Measurements from ENCODE around the gene SAMD11. TPM values are rescaled to one million over a fixed set of nuclear protein-coding genes. Genes with fewer than 3 reads are reported as not detected.

Gene SAMD11
- polyA plus RNA-seq, 1 of the 3 experiments (the other 2 are of a cell fraction): 2.1 TPM

GRCh38 chr1:970242-970972, 46.7 kb downstream of the SAMD11 start:
- POLR2A ChIA-PET: interaction anchor here (0.6 to 1.0 kb wide), 2 partner anchors 11 to 66 kb away, joined by 4 read pairs; partner anchors contain the start of gene NOC2L
- Histone ChIP-seq H3K27ac (ENCODE audit: low read depth in 2 of 2, low read length in 1 of 2) (no peak overlapping the region), H3K9me2 (no peaks in the 10 kb centered on the region), H3K27me3 (ENCODE audit: insufficient read depth) (no peaks in the 10 kb centered on the region), H3K36me3 (replicated peaks in 1 of 2; ENCODE audit: control insufficient read depth in 1 of 2, insufficient read depth in 2 of 2, low read length in 1 of 2) (no peaks in the 10 kb centered on the region), H3K79me2 (ENCODE audit: insufficient read depth) (no peaks in the 10 kb centered on the region), H3F3A (replicated peaks; ENCODE audit: insufficient read depth) (no peaks in the 10 kb centered on the region), H3K4me2 (no peak overlapping the region), H4K20me1 (ENCODE audit: insufficient read depth) (no peaks in the 10 kb centered on the region), H3K4me1 (ENCODE audit: control insufficient read depth in 1 of 2, insufficient read depth in 2 of 2, low read depth in 1 of 2, low read length in 1 of 2) (peaks cover 0 to 1% of the 10 kb centered on the region in 2 experiments; a peak in 1 of 4 replicates), H3K4me3 (ENCODE audit: low read depth in 2 of 2, low read length in 1 of 2) (no peak overlapping the region), H2AFZ (ENCODE audit: low read depth) (no peak overlapping the region), H3K9me3 (no peaks in the 10 kb centered on the region), H3K9ac (no peak overlapping the region)
- no peak for DNase-seq
- WGBS (ENCODE audit: low lambda C conversion rate): 40% methylated on average over 1 of the region's 33 CpGs
- CTCF ChIA-PET: interaction anchor here (0.9 to 1.8 kb wide), 6 partner anchors 11 to 101 kb away, joined by 3 to 5 read pairs (median 4); partner anchors contain the start of gene NOC2L
- TF ChIP-seq USF2 (IDR thresholded peaks at IDR 0.05; ENCODE audit: borderline replicate concordance, low read depth, low read length) (no peak), TCF12 (IDR thresholded peaks at IDR 0.05) (no peak), FOSL2 (IDR thresholded peaks at IDR 0.05; ENCODE audit: borderline replicate concordance, low read depth) (no peak), MEF2A (IDR thresholded peaks at IDR 0.05; ENCODE audit: borderline replicate concordance, low read depth) (no peak), RCOR1 (IDR thresholded peaks at IDR 0.05; ENCODE audit: low read length) (no peak), RXRA (IDR thresholded peaks at IDR 0.05; ENCODE audit: borderline replicate concordance, low read depth) (no peak), IRF3 (IDR thresholded peaks at IDR 0.05; ENCODE audit: low read depth, low read length) (no peak), FOXJ3 (CRISPR knock-in tag; IDR thresholded peaks at IDR 0.05) (no peak), USF1 (IDR thresholded peaks at IDR 0.05; ENCODE audit: borderline replicate concordance, low read depth) (no peak), MXI1 (IDR thresholded peaks at IDR 0.05; ENCODE audit: low read depth, low read length) (no peak), PBX3 (IDR thresholded peaks at IDR 0.05) (no peak), TEAD4 (IDR thresholded peaks at IDR 0.05; ENCODE audit: borderline replicate concordance, insufficient read depth) (no peak), GABPA (IDR thresholded peaks at IDR 0.05; ENCODE audit: low read depth) (no peak), NRF1 (IDR thresholded peaks at IDR 0.05; ENCODE audit: low read depth, low read length) (no peak), JUND (IDR thresholded peaks at IDR 0.05) (no peak), ELF1 (IDR thresholded peaks at IDR 0.05) (no peak)
